Stimulated activated CD4-positive, alpha-beta T cell treated with anti-CD3 and anti-CD28 coated beads, Interleukin-4, amount 100 ng/mL, for 1 hour (primary cell): ENCODE measurements around the gene AHNAK.
"Not testable (repeated sequence)": the region's sequence is repeated elsewhere in the genome, so short reads cannot be mapped to it uniquely, and the experiment has no call there.

ENCODE experiments used
- DNase-seq: peaks from one replicate; pipeline ENCODE4 v3.0.0-alpha.2; 2020

AHNAK gene, protein sequence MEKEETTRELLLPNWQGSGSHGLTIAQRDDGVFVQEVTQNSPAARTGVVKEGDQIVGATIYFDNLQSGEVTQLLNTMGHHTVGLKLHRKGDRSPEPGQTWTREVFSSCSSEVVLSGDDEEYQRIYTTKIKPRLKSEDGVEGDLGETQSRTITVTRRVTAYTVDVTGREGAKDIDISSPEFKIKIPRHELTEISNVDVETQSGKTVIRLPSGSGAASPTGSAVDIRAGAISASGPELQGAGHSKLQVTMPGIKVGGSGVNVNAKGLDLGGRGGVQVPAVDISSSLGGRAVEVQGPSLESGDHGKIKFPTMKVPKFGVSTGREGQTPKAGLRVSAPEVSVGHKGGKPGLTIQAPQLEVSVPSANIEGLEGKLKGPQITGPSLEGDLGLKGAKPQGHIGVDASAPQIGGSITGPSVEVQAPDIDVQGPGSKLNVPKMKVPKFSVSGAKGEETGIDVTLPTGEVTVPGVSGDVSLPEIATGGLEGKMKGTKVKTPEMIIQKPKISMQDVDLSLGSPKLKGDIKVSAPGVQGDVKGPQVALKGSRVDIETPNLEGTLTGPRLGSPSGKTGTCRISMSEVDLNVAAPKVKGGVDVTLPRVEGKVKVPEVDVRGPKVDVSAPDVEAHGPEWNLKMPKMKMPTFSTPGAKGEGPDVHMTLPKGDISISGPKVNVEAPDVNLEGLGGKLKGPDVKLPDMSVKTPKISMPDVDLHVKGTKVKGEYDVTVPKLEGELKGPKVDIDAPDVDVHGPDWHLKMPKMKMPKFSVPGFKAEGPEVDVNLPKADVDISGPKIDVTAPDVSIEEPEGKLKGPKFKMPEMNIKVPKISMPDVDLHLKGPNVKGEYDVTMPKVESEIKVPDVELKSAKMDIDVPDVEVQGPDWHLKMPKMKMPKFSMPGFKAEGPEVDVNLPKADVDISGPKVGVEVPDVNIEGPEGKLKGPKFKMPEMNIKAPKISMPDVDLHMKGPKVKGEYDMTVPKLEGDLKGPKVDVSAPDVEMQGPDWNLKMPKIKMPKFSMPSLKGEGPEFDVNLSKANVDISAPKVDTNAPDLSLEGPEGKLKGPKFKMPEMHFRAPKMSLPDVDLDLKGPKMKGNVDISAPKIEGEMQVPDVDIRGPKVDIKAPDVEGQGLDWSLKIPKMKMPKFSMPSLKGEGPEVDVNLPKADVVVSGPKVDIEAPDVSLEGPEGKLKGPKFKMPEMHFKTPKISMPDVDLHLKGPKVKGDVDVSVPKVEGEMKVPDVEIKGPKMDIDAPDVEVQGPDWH (N-terminal part only)

DNA sequence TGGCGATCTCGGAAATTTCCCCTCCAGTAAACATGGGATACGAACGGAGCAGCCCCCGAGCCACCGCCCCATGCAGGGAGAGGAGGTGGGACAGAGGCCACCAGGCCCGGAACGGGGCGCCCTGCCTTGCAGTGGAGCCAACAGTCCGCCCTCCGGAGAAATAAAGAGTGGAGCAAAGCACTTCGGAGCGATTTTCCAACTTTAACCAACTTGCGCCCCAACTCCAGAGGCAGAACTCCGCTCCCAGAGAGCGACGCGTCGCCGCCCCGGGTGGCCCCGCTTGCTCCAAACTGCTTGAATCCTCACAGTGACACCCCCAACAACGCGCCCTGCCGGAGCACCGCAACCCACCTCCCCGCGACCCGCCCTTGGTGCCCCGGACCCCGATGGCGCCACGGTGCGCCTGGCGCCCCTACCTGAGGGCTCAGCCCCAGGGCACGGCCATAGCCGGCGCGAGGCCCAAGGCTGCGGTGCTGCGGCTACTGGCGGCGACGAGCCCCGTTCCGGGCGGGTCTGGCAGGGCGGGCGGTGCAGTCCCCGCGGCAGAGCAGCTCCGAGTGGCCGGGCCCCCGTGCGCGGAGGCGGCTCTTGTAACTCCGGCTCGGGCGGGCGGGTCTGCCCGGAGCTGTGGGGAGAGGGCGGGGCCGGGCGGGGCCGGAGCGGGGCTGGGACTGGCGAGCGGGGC is at the start of gene AHNAK:
Gene AHNAK (minus strand): TSS at position 563 of the 685 bp plus-strand sequence. CDS start 10,708 bp downstream, outside the sequence.
- peak; percentile 64 for DNase-seq

- no peak for DNase-seq
Observed at GRCh38 chr11:62595124-62595523, 48.5 kb upstream of the AHNAK start.

DNA sequence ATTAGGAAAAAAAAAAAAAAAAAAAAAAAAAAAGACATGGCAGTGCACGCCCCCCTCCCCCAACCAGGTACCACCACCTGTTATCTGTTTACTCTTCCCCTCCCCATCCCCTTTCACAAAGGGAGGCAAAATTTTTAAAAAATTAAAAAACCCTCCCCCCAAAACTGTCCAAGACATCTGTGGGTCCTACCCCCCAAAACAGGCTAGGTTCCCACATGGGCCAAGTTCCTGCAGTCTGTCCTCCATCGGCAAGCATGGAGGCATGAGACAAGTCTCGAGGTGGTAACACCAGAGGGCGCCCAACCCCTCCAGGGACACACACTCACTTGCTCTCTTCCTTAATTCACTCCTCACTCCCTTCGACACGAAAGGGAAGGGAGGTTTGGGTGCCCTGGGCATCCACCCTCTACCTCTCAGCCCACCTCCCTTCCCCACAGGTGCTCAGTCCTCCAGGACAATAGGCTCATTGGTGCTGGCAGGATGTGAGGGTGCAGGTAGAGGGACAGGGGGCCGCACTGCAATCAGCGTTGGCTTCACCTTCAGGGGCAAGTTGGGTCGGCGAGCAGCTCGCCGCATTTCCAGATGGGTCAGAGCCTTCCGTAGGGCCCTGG is 46.9 kb upstream of the AHNAK start:
- DNase-seq = peak; percentile 76

GRCh38 chr11:62592989-62593421 is 46.4 kb upstream of the AHNAK start:
- DNase-seq = no peak

DNA sequence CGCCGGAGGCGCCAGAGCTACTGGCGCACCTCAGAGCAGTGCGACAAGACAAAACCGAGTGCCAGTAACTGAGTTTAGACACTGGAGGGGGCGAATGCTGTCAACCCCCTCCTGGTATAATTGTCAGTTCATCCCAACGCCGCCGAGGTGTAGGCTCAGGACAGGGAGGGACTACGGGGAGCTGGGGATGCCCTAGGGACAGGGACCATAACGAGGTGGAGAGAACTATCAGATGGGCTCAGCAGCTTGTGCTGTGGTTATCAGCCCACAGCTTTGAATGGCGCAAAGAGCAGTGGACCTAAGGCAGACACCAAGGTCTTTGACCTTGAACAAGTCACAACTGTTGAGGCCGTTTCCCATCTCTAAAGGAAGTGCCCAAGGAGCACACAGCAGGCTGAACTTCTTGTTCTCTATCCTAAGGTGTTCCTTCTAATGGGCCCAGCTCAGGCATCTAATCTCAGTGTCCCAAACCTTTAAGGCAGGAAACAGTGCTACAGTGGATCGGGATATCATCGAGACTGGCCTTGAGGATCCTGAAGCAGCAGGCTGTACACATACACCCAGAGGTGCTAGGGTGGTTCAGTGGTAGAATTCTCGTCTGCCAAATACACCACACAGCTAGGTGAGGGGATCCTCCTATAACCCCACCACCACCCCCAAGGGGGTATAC is 45.7 kb upstream of the AHNAK start:
- DNase-seq = no peak

GRCh38 chr11:62591448-62592145 is 45.0 kb upstream of the AHNAK start, which contains the start of gene TUT1:
TUT1 (minus strand) TSS chr11:62591523; CDS start chr11:62591485, 38 bp downstream.
- DNase-seq = peak; percentile 90

DNA sequence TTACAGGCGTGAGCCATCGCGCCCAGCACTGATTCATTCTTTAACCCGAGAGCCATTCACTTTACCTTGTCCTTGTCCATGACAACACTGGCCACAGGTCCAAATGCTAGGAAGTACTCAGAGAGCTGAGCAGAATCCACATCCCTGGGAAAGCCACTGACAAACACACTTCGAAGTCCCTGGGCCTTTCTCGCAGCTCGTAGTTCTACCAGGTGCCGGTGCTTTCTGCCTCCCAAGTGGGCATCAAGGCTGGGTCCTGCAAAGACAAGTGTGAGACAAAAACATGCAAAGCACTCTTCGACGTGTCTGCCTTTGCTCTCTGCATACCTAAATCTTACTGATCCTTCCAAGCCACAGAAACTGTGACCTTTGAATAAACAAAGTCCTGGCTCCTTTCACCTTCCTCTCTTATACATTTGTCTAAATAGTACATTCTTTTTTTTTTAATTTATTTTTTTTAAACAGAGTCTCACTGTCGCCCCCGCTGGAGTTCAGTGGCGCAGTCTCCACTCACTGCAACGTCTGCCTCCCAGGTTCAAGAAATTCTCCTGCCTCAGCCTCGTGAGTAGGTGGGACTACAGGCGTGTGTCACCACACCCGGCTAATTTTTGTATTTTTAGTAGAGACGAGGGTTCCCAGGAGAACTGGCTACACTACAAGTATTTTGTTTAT is 42.5 kb upstream of the AHNAK start:
- peak; percentile 26 for DNase-seq

DNA sequence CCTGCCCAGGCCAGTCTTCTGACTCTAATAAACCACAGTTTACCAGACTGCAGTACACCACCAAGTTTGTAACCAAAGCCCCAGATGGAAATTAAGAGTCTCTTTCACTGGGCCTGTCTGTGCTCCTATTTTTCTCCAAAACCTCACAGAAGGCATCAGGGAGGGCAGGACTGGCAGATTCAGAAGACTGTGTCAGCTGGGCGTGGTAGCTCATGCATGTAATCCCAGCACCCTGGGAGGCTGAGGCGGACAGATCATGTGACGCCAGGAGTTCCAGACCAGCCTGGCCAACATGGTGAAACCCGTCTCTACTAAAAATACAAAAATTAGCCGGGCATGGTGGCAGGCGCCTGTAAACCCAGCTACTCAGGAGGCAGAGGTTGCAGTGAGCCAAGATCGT is 38.8 kb upstream of the AHNAK start:
- DNase-seq = not testable (repeated sequence)

GRCh38 chr11:62581735-62582134 is 35.1 kb upstream of the AHNAK start:
- not testable (repeated sequence) for DNase-seq

DNA sequence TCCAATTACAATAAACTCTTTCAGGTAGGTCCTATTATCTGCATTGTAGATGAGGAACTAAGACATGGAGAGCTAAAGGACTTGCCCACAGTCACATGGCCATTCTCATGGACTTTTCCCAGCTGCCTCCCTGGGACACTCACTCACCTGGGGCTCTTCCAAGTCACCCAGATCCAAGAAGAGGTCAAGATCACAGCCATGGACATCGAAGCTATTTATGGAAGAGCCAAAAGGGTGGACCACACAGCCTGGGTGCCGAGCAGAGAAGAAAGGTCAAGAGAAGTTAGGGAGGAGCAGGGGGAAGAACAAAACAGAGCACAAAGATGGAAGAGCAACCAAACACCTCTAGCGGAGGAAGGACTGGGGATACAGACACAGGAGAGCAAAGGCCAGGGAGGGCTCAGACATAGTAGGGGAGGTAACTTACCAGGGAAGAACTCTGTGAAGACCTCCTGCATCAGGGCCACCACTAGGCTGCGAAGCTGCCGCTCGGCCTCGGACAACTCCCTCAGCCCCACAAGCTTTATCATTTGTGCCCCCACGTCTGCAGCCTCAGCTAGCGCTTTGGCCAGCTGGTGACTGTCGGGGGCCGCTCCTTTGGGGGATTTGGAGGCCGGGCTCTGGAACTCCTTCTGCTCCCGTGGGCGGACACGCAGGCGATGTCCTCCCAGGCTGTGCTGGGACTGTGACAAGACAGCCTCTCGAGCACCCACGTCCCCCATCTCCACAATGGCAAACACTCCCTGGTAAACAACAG is 34.5 kb upstream of the AHNAK start:
- no peak for DNase-seq

GRCh38 chr11:62579252-62579651 is 32.6 kb upstream of the AHNAK start:
- no peak for DNase-seq

DNA sequence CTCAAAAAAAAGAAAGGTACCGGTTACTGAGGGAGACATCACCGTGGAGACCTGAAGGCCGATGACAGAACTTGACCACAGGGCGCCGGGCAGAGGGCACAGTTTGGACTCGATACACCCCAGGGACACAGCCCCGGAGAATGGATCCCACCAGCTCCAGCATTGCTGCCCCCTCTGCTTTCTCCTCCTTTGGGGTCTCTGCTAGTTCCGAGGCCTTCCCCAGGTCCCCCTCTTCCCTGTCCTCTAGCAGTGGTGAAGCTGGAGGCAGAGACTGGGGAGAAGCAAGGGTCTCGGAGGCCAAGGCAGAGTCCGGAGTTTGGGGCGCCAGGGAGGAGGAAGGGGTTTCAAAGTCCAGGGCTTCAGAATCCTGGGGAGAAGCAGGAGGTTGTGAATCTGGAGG is 31.9 kb upstream of the AHNAK start:
- DNase-seq = no peak

DNA sequence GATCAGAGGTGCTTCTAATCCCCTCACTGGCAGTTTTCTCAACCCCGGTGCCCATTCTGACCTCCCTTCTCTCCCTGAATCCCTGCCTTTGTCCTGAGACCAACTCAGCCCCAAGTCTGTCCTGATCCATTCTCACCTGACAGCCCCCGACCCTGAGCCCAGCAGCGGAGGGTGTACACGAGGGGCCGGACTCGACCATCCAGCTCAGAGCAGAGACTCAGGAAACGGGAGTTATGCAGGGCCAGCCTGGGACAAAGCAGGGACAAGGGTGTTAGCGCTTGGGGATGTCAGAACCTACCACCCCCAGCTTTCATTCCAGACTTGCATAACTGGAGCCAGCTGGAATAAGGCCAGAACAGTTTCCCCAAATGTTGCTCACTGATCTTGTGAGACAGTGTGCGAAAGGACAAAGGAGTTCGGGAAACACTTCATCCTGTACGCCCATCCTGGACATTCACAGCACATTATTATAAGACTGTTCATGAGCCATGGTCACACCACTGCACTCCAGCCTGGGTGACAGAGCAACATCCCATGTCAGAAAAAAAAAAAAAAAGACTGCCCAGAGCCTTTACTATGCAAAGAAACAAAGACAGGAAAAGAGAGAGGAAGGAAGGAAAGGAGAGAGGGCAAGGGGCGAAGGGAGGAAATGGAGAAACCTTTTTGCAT is 30.6 kb upstream of the AHNAK start:
- DNase-seq = no peak

- DNase-seq = no peak
Observed at GRCh38 chr11:62575837-62576236, 29.2 kb upstream of the AHNAK start.

DNA sequence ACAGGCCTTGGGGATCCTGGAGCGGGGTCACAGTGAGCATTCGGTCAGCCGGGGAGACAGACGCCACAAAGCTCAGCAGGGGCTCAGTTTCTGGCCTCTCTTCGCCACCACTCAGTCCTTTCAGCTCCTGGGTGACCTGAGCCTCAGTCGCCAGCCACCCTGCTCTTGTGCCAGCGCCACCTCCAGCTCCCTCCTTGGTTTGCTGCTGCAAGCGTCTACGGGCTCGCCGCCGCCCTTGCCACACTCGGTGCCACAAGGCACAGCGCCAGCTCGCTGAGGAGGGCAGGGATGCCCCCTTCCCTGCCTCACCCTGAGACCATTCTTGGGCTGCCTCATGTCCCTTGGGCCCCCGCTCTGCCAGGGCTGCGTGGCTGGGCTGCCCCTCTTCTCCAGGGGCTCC is 28.6 kb upstream of the AHNAK start:
- DNase-seq = no peak

DNA sequence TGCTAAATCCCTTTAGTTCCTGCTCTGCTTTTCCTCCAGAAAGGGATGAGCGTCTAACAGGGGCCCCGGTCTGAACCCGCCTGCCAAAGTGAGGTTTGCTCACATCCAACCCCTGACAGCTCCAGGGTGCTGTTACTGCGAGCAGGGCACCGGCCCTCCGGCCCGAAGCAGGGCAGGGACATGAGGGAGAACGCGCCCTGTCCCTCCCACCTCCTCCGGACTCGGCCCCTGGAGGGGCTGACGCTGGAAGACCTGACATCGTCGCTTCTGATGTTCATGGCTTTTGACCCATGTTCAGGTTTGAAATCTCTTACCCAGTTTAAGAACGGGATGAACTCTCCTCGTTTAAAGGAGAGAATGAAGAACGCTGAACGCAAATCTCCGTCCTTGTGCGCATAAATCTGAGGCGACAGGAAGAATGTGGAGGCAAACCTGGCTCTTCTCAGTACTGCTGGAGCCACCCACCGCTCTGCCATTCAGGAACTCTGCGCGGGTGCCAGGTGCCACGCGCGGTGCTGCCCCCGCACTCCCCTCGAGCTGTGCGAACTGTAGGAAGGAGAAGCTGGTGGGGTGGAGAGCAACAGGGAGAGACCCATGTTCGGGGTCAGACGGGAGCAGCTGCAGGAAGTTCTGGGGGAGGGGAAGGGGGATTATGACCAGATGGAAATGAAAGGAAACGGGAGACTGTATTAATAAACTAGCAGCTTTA is 27.9 kb upstream of the AHNAK start:
- no peak for DNase-seq

DNA sequence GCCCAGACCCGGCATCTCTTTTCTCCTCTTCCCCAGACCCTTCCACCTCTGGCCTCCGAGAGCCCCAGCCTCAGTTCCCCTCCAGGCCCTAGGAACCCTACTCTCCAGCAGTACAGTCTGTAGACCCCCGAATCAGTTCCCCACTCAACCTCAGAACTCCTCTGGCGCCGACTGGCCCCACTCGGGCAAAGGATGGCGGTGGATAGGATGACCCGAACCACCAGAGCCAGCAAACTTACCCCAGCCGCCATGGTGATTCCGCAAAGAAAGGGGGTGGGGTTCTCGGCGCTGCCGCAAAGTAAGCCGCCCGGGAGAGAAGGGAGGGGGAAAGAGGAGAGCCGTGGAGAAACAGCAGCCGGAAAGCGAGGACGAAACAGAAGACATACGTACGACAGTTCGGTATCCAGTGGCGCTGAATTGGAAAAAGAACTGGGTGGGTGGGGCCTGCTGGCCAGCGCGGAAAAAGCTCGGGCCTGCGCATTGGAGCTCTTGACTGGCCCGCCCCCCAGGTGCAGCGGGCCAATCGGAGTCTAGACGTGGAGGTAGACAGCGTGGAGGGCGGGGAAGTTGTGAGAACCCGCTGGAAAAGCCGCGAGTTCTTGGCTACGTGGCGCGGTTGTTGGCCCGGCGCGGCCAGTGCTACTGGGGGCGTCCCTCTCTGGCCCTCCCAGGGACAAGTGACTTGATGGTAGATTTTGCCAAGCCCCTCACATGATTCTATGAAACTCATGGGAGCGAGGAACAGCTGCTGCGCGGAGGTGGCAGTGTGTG is 27.2 kb upstream of the AHNAK start, which contains the start of gene EEF1G:
Gene EEF1G (minus strand): TSS at position 300 of the 771 bp plus-strand sequence. CDS start 49 bp downstream, at position 251.
- peak; percentile 95 for DNase-seq
